Neural progenitor cell (in vitro differentiated cells): ENCODE results near the gene GNG7. TPM values are rescaled to one million over a fixed set of nuclear protein-coding genes. Genes with fewer than 3 reads are reported as not detected.
"Not testable (repeated sequence)": the region's sequence is repeated elsewhere in the genome, so short reads cannot be mapped to it uniquely, and the experiment has no call there.

Source experiments
- DNase-seq: peaks from one replicate; pipeline ENCODE4 v3.0.0-alpha.2; 2016; ENCODE audit warnings: low spot score
- H2AFZ ChIP-seq: fragments of 200-600 bp; sonication (generic); replicated peaks from 2 replicates; pipeline ENCODE4 v1.6.1; 2016; ENCODE audit warnings: antibody characterized with exemption
- H3F3A ChIP-seq: fragments of 200-600 bp; sonication (generic); 2 replicates; pipeline ENCODE4 v1.6.1; 2016; ENCODE audit warnings: antibody characterized with exemption, low read depth
- H3K27ac ChIP-seq: fragments of 200-600 bp; sonication (generic); 2 replicates; pipeline ENCODE4 v1.5.1; 2016; ENCODE audit warnings: mild to moderate bottlenecking
- H3K27me3 ChIP-seq: fragments of 200-600 bp; sonication (generic); 2 replicates; pipeline ENCODE4 v1.6.1; 2016; ENCODE audit warnings: mild to moderate bottlenecking, moderate library complexity
- H3K36me3 ChIP-seq: fragments of 200-600 bp; sonication (generic); 2 replicates; pipeline ENCODE4 v1.5.1; 2016
- H3K4me1 ChIP-seq: fragments of 200-600 bp; sonication (generic); 2 replicates; pipeline ENCODE4 v1.6.1; 2016; ENCODE audit warnings: mixed run types
- H3K4me2 ChIP-seq: fragments of 200-600 bp; sonication (generic); 2 replicates; pipeline ENCODE4 v1.6.1; 2016
- H3K4me3 ChIP-seq: fragments of 200-600 bp; sonication (generic); 2 replicates; pipeline ENCODE4 v1.5.1; 2016
- H3K79me2 ChIP-seq: fragments of 200-600 bp; sonication (generic); 2 replicates; pipeline ENCODE4 v1.6.1; 2016; ENCODE audit warnings: low read depth
- H3K9ac ChIP-seq: fragments of 200-600 bp; sonication (generic); 2 replicates; pipeline ENCODE4 v1.6.1; 2016
- H3K9me3 ChIP-seq: fragments of 200-600 bp; sonication (generic); 2 replicates; pipeline ENCODE4 v1.5.1; 2016; ENCODE audit warnings: low read depth
- H4K20me1 ChIP-seq: fragments of 200-600 bp; sonication (generic); 2 replicates; pipeline ENCODE4 v1.6.1; 2016; ENCODE audit warnings: low read depth
- H3K27ac Mint-ChIP-seq: 3 replicates; pipeline ENCODE4 v1.8.0; 2021; ENCODE audit warnings: mixed read lengths
- H3K27me3 Mint-ChIP-seq: 2 replicates; pipeline ENCODE4 v1.8.0; 2022; ENCODE audit warnings: low read depth, mild to moderate bottlenecking, inconsistent platforms, moderate library complexity, mixed read lengths; ENCODE audit not compliant: insufficient read depth
- H3K36me3 Mint-ChIP-seq: 3 replicates; pipeline ENCODE4 v1.8.0; 2021; ENCODE audit warnings: mixed read lengths
- H3K4me1 Mint-ChIP-seq: 3 replicates; pipeline ENCODE4 v1.8.0; 2021; ENCODE audit warnings: mixed read lengths
- H3K4me3 Mint-ChIP-seq: 3 replicates; pipeline ENCODE4 v1.8.0; 2021; ENCODE audit warnings: mild to moderate bottlenecking, moderate library complexity, mixed read lengths
- H3K9me3 Mint-ChIP-seq: 3 replicates; pipeline ENCODE4 v1.8.0; 2020; ENCODE audit warnings: mixed read lengths
- CTCF ChIP-seq: fragments of 200-600 bp; sonication (generic); IDR thresholded peaks from 2 replicates; pipeline ENCODE4 v1.5.1; 2017; ENCODE audit warnings: antibody characterized with exemption, mild to moderate bottlenecking
- EZH2 ChIP-seq: fragments of 200-600 bp; sonication (generic); IDR thresholded peaks from 2 replicates; pipeline ENCODE4 v1.6.1; 2017; ENCODE audit warnings: antibody characterized with exemption, mild to moderate bottlenecking, moderate library complexity
- EZH2phosphoT487 ChIP-seq: fragments of 200-600 bp; sonication (generic); IDR thresholded peaks from 2 replicates; pipeline ENCODE4 v1.6.1; 2017; ENCODE audit warnings: antibody characterized with exemption
- total RNA-seq: library from RNA; depleted of rRNA; stranded (reverse); fragments of >200 nt; gene quantifications from 2 replicates; pipeline ENCODE4 v1.2.3, GENCODE V29; 2015; ENCODE audit warnings: low replicate concordance

Gene GNG7
- total RNA-seq, 1 donor from 2014 or later: 7.0 TPM

DNA sequence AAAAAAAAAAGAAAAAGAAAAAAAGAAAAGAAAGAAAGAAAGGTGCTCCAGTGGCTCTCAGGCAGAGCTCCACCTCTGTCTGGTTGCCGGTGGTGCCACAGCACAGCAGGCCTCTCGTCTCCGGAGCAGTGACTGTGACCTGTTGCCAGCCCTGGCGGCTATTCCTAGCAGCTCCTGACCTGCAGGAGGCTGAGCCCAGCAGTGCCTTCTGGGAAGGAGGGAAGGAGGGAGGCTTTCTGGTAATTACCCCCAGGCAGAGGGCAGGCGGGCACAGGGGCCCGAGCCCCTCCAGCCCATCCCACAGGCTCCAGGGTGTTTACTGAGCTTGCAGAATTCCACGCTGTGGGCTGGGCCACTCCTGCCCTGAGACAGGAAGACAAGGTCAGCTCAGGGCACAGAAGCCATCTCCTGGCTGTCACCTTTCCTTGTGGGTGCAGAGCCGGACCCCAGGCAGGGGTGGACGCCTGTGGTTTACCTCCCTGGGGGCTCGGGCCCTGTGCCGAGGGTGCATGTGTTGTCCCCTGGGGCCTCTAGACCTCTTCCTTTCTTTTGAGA lies 77.9 kb downstream of the GNG7 start:
- H3K4me1 Mint-ChIP-seq: peaks cover 28% of the 10 kb centered on the region
- no peak overlapping the region for H3K27ac ChIP-seq
- TF ChIP-seq CTCF (peak; percentile 11), EZH2 (no peak)
- no peaks in the 10 kb centered on the region for H3K9me3 ChIP-seq
- no peak overlapping the region for H3K4me2 ChIP-seq
- no peaks in the 10 kb centered on the region for H3K79me2 ChIP-seq
- no peak overlapping the region for H3K4me3 ChIP-seq
- H3F3A ChIP-seq: peaks cover 6% of the 10 kb centered on the region
- no peak overlapping the region for H3K9ac ChIP-seq
- peaks cover 3% of the 10 kb centered on the region for H3K27me3 Mint-ChIP-seq
- no peaks in the 10 kb centered on the region for H3K36me3 ChIP-seq
- H4K20me1 ChIP-seq: no peaks in the 10 kb centered on the region
- no peak overlapping the region for H3K27ac Mint-ChIP-seq
- H3K4me1 ChIP-seq: no peaks in the 10 kb centered on the region
- no peak overlapping the region for H3K4me3 Mint-ChIP-seq
- no peaks in the 10 kb centered on the region for H3K27me3 ChIP-seq
- no peak overlapping the region for H2AFZ ChIP-seq
- DNase-seq: peak; percentile 43
- H3K36me3 Mint-ChIP-seq: no peaks in the 10 kb centered on the region
- peaks cover 8% of the 10 kb centered on the region for H3K9me3 Mint-ChIP-seq

DNA sequence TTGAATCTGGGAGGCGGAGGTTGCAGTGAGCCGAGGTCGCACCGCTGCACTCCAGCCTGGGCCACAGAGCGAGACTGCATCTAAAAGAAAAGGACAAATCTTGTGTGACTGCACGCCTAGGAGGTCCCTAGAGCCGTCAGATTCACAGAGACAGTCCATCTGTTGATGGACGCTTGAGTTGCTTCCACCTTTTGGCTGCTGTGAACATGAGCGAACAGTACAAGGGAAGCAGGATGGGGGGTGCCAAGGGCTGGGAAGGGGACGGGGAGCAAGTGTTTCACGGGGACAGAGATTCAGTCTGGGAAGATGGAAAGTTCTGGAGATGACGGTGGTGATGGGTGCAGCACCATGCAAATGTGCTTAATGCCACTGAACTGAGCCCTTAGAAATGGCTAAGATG lies 78.7 kb downstream of the GNG7 start:
- TF ChIP-seq EZH2phosphoT487: no peak
- no peak for TF ChIP-seq EZH2
- no peak for TF ChIP-seq CTCF
- Mint-ChIP-seq H3K27me3 (peaks cover 6% of the 10 kb centered on the region), H3K9me3 (peaks cover 5% of the 10 kb centered on the region), H3K4me1 (peaks cover 28% of the 10 kb centered on the region), H3K27ac (peak overlapping the region; percentile 72), H3K36me3 (no peaks in the 10 kb centered on the region), H3K4me3 (peak overlapping the region; percentile 46)
- no peak overlapping the region for H3K4me3 ChIP-seq
- H3K9me3 ChIP-seq: no peaks in the 10 kb centered on the region
- H3K9ac ChIP-seq: no peak overlapping the region
- no peak for DNase-seq
- no peaks in the 10 kb centered on the region for H3K36me3 ChIP-seq
- H3F3A ChIP-seq: peaks cover 6% of the 10 kb centered on the region
- H3K4me2 ChIP-seq: no peak overlapping the region
- no peak overlapping the region for H3K27ac ChIP-seq
- H2AFZ ChIP-seq: no peak overlapping the region
- no peaks in the 10 kb centered on the region for H3K79me2 ChIP-seq
- no peaks in the 10 kb centered on the region for H4K20me1 ChIP-seq
- H3K27me3 ChIP-seq: no peaks in the 10 kb centered on the region
- H3K4me1 ChIP-seq: no peaks in the 10 kb centered on the region

DNA sequence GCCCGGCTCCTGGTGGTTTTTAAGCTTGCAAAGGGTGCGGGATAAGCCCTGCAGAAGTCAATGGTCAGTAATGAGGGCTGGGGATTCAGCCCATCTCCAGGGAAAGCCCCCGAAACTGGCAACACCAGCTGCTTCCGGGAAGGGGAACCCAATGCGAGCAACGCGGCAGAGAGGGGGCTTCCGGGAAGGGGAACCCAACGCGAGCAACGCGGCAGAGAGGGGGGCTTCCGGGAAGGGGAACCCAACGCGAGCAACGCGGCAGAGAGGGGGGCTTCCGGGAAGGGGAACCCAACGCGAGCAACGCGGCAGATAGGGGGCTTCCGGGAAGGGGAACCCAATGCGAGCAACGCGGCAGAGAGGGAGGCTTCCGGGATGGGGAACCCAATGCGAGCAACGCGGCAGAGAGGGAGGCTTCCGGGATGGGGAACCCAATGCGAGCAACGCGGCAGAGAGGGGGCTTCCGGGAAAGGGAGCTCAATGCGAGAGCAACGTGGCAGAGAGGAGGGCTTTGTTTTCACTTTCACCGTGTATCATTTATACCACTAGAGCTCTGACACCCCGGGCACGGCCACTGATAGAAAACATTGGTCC lies 80.0 kb downstream of the GNG7 start:
- H3K27ac Mint-ChIP-seq, H3K4me3 Mint-ChIP-seq, H3K27me3 Mint-ChIP-seq: not testable (repeated sequence)

DNA sequence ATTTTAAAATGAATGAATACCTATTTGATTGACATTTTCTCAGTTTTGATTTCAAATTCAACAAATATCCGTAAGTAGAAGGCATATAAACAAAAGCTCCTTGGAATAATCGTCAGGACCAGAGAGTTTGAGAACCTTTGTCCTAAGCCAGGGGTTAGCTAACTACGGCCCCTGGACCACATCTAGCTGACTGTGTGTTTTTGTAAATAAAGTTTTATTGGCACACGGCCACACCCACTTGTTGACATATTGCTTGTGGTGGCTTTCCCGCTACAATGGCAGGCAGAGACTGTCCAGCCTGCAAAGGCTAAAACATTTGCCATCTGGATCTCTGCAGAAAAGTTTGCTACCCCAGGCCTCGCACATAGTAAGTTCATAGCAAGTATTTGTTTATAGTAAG lies 83.4 kb downstream of the GNG7 start:
- Mint-ChIP-seq H3K27me3 (peaks cover 8% of the 10 kb centered on the region), H3K36me3 (no peaks in the 10 kb centered on the region), H3K4me3 (no peak overlapping the region), H3K9me3 (peaks cover 2% of the 10 kb centered on the region), H3K27ac (no peak overlapping the region), H3K4me1 (peaks cover 13% of the 10 kb centered on the region)
- Histone ChIP-seq H3F3A (no peaks in the 10 kb centered on the region), H2AFZ (no peak overlapping the region), H3K4me2 (no peak overlapping the region), H4K20me1 (no peaks in the 10 kb centered on the region), H3K27ac (no peak overlapping the region), H3K79me2 (no peaks in the 10 kb centered on the region), H3K4me3 (no peak overlapping the region), H3K9ac (no peak overlapping the region), H3K36me3 (no peaks in the 10 kb centered on the region), H3K9me3 (no peaks in the 10 kb centered on the region), H3K27me3 (peaks cover 4% of the 10 kb centered on the region), H3K4me1 (no peaks in the 10 kb centered on the region)
- DNase-seq: no peak
- no peak for TF ChIP-seq EZH2
- TF ChIP-seq EZH2phosphoT487: no peak
- TF ChIP-seq CTCF: no peak

More for the DNA sequence above, 80.0 kb downstream of the GNG7 start:
- not testable (repeated sequence) for H2AFZ ChIP-seq, H3K9me3 Mint-ChIP-seq, H3K27me3 ChIP-seq, H3K9me3 ChIP-seq, H3K27ac ChIP-seq, H3K4me2 ChIP-seq, H3K36me3 Mint-ChIP-seq, H3K4me1 ChIP-seq, H3K36me3 ChIP-seq, DNase-seq, H3K9ac ChIP-seq, H3K4me3 ChIP-seq, H3F3A ChIP-seq, H3K79me2 ChIP-seq, H4K20me1 ChIP-seq
- peaks cover 28% of the 10 kb centered on the region for H3K4me1 Mint-ChIP-seq
